Measurements from ENCODE around the gene TMX2.

Gene TMX2

DNA sequence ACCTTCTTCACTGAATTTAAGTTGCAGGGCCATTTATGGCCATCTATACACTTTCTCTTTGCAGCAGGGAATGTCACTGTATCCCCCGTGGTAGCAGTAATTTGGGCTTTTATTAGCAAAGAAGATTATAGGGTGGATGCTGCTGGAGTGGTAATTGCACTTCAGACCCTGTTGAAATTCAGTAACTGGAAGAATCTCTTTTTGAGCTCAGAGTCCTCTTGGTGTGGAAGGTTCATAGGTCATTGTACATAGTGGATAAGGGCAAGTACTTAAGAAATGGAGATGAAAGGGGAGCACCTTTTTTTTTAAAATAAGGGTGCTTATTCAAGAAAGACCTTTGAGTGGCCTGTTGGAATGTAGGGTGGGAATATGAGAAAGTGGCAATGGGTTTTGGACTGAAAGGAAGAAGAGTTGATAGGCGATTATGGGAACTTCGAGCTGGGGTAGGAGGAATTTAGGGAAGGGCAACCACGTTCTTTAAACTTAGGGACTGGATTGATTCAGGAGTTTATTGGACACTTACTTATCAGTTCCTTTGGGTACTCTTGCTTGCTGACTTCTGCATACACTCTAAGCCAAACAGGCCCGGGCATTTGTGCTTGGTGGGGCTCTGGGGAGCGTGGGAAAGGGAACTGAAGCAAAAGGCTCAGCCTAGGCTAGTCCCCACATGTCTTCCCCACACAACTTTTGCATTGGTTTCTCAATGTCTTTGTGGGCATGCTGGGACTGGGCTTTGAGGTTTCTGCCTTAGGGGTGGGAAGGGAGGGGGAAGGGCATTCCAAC, 75.7 kb downstream of the TMX2 start:
- DNase-seq (ENCODE audit: low read depth) = no peak
- H3K4me3 ChIP-seq (ENCODE audit: low read depth, low read length) = no peak overlapping the region

DNA sequence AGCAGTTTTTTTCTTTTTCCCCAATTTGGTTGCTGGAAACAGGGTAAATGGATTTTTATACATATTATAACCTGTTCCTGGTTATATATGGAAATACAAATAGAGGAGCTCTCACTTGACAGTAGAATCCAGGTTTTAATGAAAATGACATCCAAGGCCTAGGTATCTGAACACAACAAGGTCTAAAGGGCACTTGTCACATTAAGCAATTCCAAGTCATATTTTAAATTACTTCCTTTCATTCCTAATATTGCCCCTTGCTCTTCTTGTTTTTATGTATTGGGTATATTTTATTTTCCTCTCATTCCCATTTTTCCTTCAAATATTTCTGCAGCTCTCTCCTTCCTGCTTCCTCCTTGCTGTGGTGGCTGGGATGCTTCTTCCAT, 76.3 kb downstream of the TMX2 start:
- H3K4me3 ChIP-seq (ENCODE audit: low read depth, low read length) = no peak overlapping the region

More for the DNA sequence above, 76.3 kb downstream of the TMX2 start:
- no peak for DNase-seq (ENCODE audit: low read depth)
